Astrocyte (in vitro differentiated cells and primary cell): ENCODE results near the gene ZIK1.

Source experiments
- CTCF ChIP-seq: IDR thresholded peaks from 2 replicates; pipeline ENCODE4 v1.5.1; 2011; ENCODE audit warnings: low read depth, mild to moderate bottlenecking, inconsistent platforms, low read length, moderate library complexity; ENCODE audit not compliant: insufficient read depth
- EZH2 ChIP-seq: IDR thresholded peaks from 2 replicates; pipeline ENCODE4 v1.6.1; 2012; ENCODE audit warnings: mild to moderate bottlenecking, low read length, inconsistent platforms; ENCODE audit not compliant: insufficient read depth

- TF ChIP-seq CTCF (no peak), EZH2 (no peak)
Observed at GRCh38 chr19:57620673-57621348, 36.9 kb downstream of the ZIK1 start.
